Hepatocyte (in vitro differentiated cells): ENCODE measurements around the gene WFDC1. TPM values are rescaled to one million over a fixed set of nuclear protein-coding genes. Genes with fewer than 3 reads are reported as not detected.

ENCODE experiments used
- DNase-seq: peaks from one replicate; pipeline ENCODE4 v3.0.0-alpha.2; 2016; ENCODE audit warnings: low spot score
- H2AFZ ChIP-seq: fragments of 200-600 bp; sonication (generic); 2 replicates; pipeline ENCODE4 v1.6.0; 2016; ENCODE audit warnings: antibody characterized with exemption, mild to moderate bottlenecking
- H3K27ac ChIP-seq: fragments of 200-600 bp; sonication (generic); 2 replicates; pipeline ENCODE4 v1.5.1; 2016; ENCODE audit warnings: mild to moderate bottlenecking
- H3K27me3 ChIP-seq: fragments of 200-600 bp; sonication (generic); 2 replicates; pipeline ENCODE4 v1.6.1; 2016
- H3K36me3 ChIP-seq: fragments of 200-600 bp; sonication (generic); replicated peaks from 2 replicates; pipeline ENCODE4 v1.5.1; 2016; ENCODE audit warnings: low read depth; ENCODE audit not compliant: insufficient read depth
- H3K4me1 ChIP-seq: fragments of 200-600 bp; sonication (generic); 2 replicates; pipeline ENCODE4 v1.5.1; 2016; ENCODE audit warnings: mild to moderate bottlenecking, moderate library complexity; ENCODE audit not compliant: insufficient read depth
- H3K4me2 ChIP-seq: fragments of 200-600 bp; sonication (generic); 2 replicates; pipeline ENCODE4 v1.6.0; 2016
- H3K4me3 ChIP-seq: fragments of 200-600 bp; sonication (generic); 2 replicates; pipeline ENCODE4 v1.5.1; 2016; ENCODE audit warnings: mild to moderate bottlenecking
- H3K79me2 ChIP-seq: fragments of 200-600 bp; sonication (generic); 2 replicates; pipeline ENCODE4 v1.6.0; 2017; ENCODE audit warnings: mild to moderate bottlenecking
- H3K9me2 ChIP-seq: fragments of 200-600 bp; sonication (generic); replicated peaks from 2 replicates; pipeline ENCODE4 v1.6.0; 2017; ENCODE audit warnings: mild to moderate bottlenecking; ENCODE audit not compliant: insufficient read depth
- H3K9me3 ChIP-seq: fragments of 200-600 bp; sonication (generic); 2 replicates; pipeline ENCODE4 v1.5.1; 2016; ENCODE audit warnings: low read depth, mild to moderate bottlenecking
- H4K20me1 ChIP-seq: fragments of 200-600 bp; sonication (generic); 2 replicates; pipeline ENCODE4 v1.6.0; 2016; ENCODE audit warnings: mild to moderate bottlenecking; ENCODE audit not compliant: insufficient read depth, poor library complexity, severe bottlenecking
- CTCF ChIP-seq: fragments of 200-600 bp; sonication (generic); IDR thresholded peaks from 2 replicates; pipeline ENCODE4 v1.5.1; 2016; ENCODE audit warnings: antibody characterized with exemption, mild to moderate bottlenecking; ENCODE audit not compliant: poor library complexity
- EZH2 ChIP-seq: fragments of 200-600 bp; sonication (generic); IDR thresholded peaks from 2 replicates; pipeline ENCODE4 v1.6.1; 2016; ENCODE audit warnings: antibody characterized with exemption, mild to moderate bottlenecking, borderline replicate concordance
- EZH2phosphoT487 ChIP-seq: fragments of 200-600 bp; sonication (generic); IDR thresholded peaks from one replicate; pipeline ENCODE4 v1.6.1; 2018; ENCODE audit warnings: antibody characterized with exemption, mild to moderate bottlenecking, low read depth, moderate library complexity; ENCODE audit not compliant: unreplicated experiment, severe bottlenecking
- WGBS: methylation state at CpG from one replicate; pipeline ENCODE4 v1.1.6; 2016; ENCODE audit warnings: low lambda C conversion rate; ENCODE audit errors: missing lambda C conversion rate; 5-methylcytosine and 5-hydroxymethylcytosine counted together
- polyA plus RNA-seq: library from polyadenylated mRNA; unstranded; fragments of >200 nt; fragmentation: Nextera tagmentation; extraction: Ambion mirVana; gene quantifications from 2 replicates; pipeline ENCODE4 v1.2.1, GENCODE V29; 2016
- total RNA-seq: library from RNA; depleted of rRNA; stranded (reverse); fragments of >200 nt; gene quantifications from 2 replicates; pipeline ENCODE4 v1.2.3, GENCODE V29; 2014

WFDC1 gene
- total and polyA plus RNA-seq, 2 experiments from 2014 or later, result 12.9 to 16.9 TPM

DNA sequence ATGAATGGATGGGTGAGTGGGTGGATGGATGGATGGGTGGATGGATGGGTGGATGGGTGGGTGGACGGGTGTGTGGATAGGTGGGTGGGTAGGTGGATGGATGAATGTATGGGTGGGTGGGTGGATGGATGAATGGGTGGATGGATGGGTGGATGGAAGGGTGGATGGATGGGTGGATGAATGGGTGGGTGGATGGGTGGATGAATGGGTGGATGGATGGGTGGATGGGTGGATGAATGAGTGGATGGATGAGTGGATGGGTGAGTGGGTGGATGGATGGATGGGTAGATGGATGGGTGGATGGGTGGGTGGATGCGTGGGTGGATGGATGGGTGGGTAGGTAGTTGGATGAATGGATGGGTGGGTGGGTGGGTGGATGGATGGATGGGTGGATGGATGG is 60.5 kb downstream of the WFDC1 start:
- no peaks in the 10 kb centered on the region for H3K9me2 ChIP-seq
- H4K20me1 ChIP-seq, result no peaks in the 10 kb centered on the region
- no peaks in the 10 kb centered on the region for H3K36me3 ChIP-seq
- H3K27ac ChIP-seq, result no peak overlapping the region
- no peaks in the 10 kb centered on the region for H3K79me2 ChIP-seq
- H3K9me3 ChIP-seq, result no peaks in the 10 kb centered on the region
- no peak for DNase-seq
- H2AFZ ChIP-seq, result no peak overlapping the region
- TF ChIP-seq EZH2 (no peak), EZH2phosphoT487 (no peak), CTCF (no peak)
- H3K4me1 ChIP-seq, result peaks cover 17% of the 10 kb centered on the region
- no peaks in the 10 kb centered on the region for H3K27me3 ChIP-seq
- no CpG with 5 or more reads among the region's 2 CpGs for WGBS
- H3K4me3 ChIP-seq, result no peak overlapping the region
- no peak overlapping the region for H3K4me2 ChIP-seq

GRCh38 chr16:84356176-84356575 is 61.5 kb downstream of the WFDC1 start:
- Histone ChIP-seq H3K4me3 (no peak overlapping the region), H3K4me1 (peaks cover 17% of the 10 kb centered on the region), H3K9me2 (no peaks in the 10 kb centered on the region), H3K79me2 (no peaks in the 10 kb centered on the region), H3K36me3 (no peaks in the 10 kb centered on the region), H3K27ac (no peak overlapping the region), H3K27me3 (no peaks in the 10 kb centered on the region), H4K20me1 (no peaks in the 10 kb centered on the region), H2AFZ (no peak overlapping the region), H3K9me3 (no peaks in the 10 kb centered on the region), H3K4me2 (no peak overlapping the region)
- DNase-seq, result no peak
- TF ChIP-seq EZH2phosphoT487, result no peak
- no peak for TF ChIP-seq EZH2
- TF ChIP-seq CTCF, result no peak
- 85% methylated on average over 10 of the region's 10 CpGs for WGBS

GRCh38 chr16:84356591-84357116 is 62.0 kb downstream of the WFDC1 start:
- 61% methylated on average over 11 of the region's 11 CpGs for WGBS
- Histone ChIP-seq H4K20me1 (no peaks in the 10 kb centered on the region), H3K36me3 (no peaks in the 10 kb centered on the region), H3K9me2 (no peaks in the 10 kb centered on the region), H3K79me2 (no peaks in the 10 kb centered on the region), H3K4me2 (no peak overlapping the region), H3K27ac (no peak overlapping the region), H3K9me3 (no peaks in the 10 kb centered on the region), H3K4me3 (no peak overlapping the region), H3K27me3 (no peaks in the 10 kb centered on the region), H3K4me1 (peaks cover 17% of the 10 kb centered on the region), H2AFZ (no peak overlapping the region)
- no peak for TF ChIP-seq CTCF
- no peak for TF ChIP-seq EZH2phosphoT487
- TF ChIP-seq EZH2, result no peak
- DNase-seq, result no peak

GRCh38 chr16:84357191-84357651 is 62.5 kb downstream of the WFDC1 start:
- Histone ChIP-seq H3K27ac (no peak overlapping the region), H3K4me1 (peaks cover 17% of the 10 kb centered on the region), H3K27me3 (no peaks in the 10 kb centered on the region), H3K4me2 (no peak overlapping the region), H3K9me2 (no peaks in the 10 kb centered on the region), H3K79me2 (no peaks in the 10 kb centered on the region), H2AFZ (no peak overlapping the region), H3K4me3 (no peak overlapping the region), H4K20me1 (no peaks in the 10 kb centered on the region), H3K36me3 (no peaks in the 10 kb centered on the region), H3K9me3 (no peaks in the 10 kb centered on the region)
- 68% methylated on average over 9 of the region's 9 CpGs for WGBS
- DNase-seq, result no peak
- TF ChIP-seq CTCF, result no peak
- no peak for TF ChIP-seq EZH2phosphoT487
- no peak for TF ChIP-seq EZH2
